ENCODE results near the gene VPS4A.

The VPS4A gene

GRCh38 chr16:69315486-69316311 lies 4.5 kb downstream of the VPS4A start:
- no peak for DNase-seq (ENCODE audit: low spot score)
- peaks cover 12% of the 10 kb centered on the region for H3K4me1 Mint-ChIP-seq (ENCODE audit: low read depth)
- no peak overlapping the region for H3K4me3 Mint-ChIP-seq
- no peaks in the 10 kb centered on the region for H3K9me3 Mint-ChIP-seq
- no peak overlapping the region for H3K27ac Mint-ChIP-seq
- no peaks in the 10 kb centered on the region for H3K27me3 Mint-ChIP-seq (ENCODE audit: low read depth)
- peaks cover 42% of the 10 kb centered on the region for H3K36me3 Mint-ChIP-seq (ENCODE audit: low read depth)

GRCh38 chr16:69316595-69317034 lies 5.5 kb downstream of the VPS4A start:
- no peaks in the 10 kb centered on the region for H3K9me3 Mint-ChIP-seq
- no peaks in the 10 kb centered on the region for H3K27me3 Mint-ChIP-seq (ENCODE audit: low read depth)
- DNase-seq (ENCODE audit: low spot score), result no peak
- H3K36me3 Mint-ChIP-seq (ENCODE audit: low read depth), result peaks cover 48% of the 10 kb centered on the region
- H3K4me1 Mint-ChIP-seq (ENCODE audit: low read depth), result peaks cover 12% of the 10 kb centered on the region
- no peak overlapping the region for H3K4me3 Mint-ChIP-seq
- no peak overlapping the region for H3K27ac Mint-ChIP-seq

GRCh38 chr16:69318177-69318910 lies 7.2 kb downstream of the VPS4A start:
- Mint-ChIP-seq H3K27me3 (ENCODE audit: low read depth) (no peaks in the 10 kb centered on the region), H3K4me1 (ENCODE audit: low read depth) (peaks cover 3% of the 10 kb centered on the region), H3K27ac (no peak overlapping the region), H3K36me3 (ENCODE audit: low read depth) (peaks cover 53% of the 10 kb centered on the region), H3K9me3 (no peaks in the 10 kb centered on the region), H3K4me3 (no peak overlapping the region)
- DNase-seq (ENCODE audit: low spot score), result no peak

- H3K36me3 Mint-ChIP-seq (ENCODE audit: low read depth), result peaks cover 51% of the 10 kb centered on the region
- no peaks in the 10 kb centered on the region for H3K4me1 Mint-ChIP-seq (ENCODE audit: low read depth)
- DNase-seq (ENCODE audit: low spot score), result no peak
- H3K4me3 Mint-ChIP-seq, result no peak overlapping the region
- no peaks in the 10 kb centered on the region for H3K27me3 Mint-ChIP-seq (ENCODE audit: low read depth)
- no peaks in the 10 kb centered on the region for H3K9me3 Mint-ChIP-seq
- no peak overlapping the region for H3K27ac Mint-ChIP-seq
These were observed 7.8 kb downstream of the VPS4A start for GRCh38 chr16:69318911-69319289.

GRCh38 chr16:69319381-69319780 lies 8.2 kb downstream of the VPS4A start:
- DNase-seq (ENCODE audit: low spot score), result no peak
- Mint-ChIP-seq H3K9me3 (no peaks in the 10 kb centered on the region), H3K27me3 (ENCODE audit: low read depth) (no peaks in the 10 kb centered on the region), H3K4me3 (no peak overlapping the region), H3K27ac (no peak overlapping the region), H3K36me3 (ENCODE audit: low read depth) (peaks cover 49% of the 10 kb centered on the region), H3K4me1 (ENCODE audit: low read depth) (no peaks in the 10 kb centered on the region)

GRCh38 chr16:69319826-69320739 lies 8.9 kb downstream of the VPS4A start:
- no peak overlapping the region for H3K27ac Mint-ChIP-seq
- no peak for DNase-seq (ENCODE audit: low spot score)
- peaks cover 53% of the 10 kb centered on the region for H3K36me3 Mint-ChIP-seq (ENCODE audit: low read depth)

GRCh38 chr16:69320740-69321073 lies 9.6 kb downstream of the VPS4A start:
- DNase-seq (ENCODE audit: low spot score), result no peak

More at GRCh38 chr16:69319826-69320739, 8.9 kb downstream of the VPS4A start:
- no peaks in the 10 kb centered on the region for H3K9me3 Mint-ChIP-seq
- no peaks in the 10 kb centered on the region for H3K4me1 Mint-ChIP-seq (ENCODE audit: low read depth)
- H3K4me3 Mint-ChIP-seq, result no peak overlapping the region
- H3K27me3 Mint-ChIP-seq (ENCODE audit: low read depth), result no peaks in the 10 kb centered on the region

GRCh38 chr16:69321080-69321479 lies 9.9 kb downstream of the VPS4A start:
- Mint-ChIP-seq H3K4me3 (no peak overlapping the region), H3K27ac (no peak overlapping the region), H3K36me3 (ENCODE audit: low read depth) (peaks cover 56% of the 10 kb centered on the region), H3K4me1 (ENCODE audit: low read depth) (peaks cover 4% of the 10 kb centered on the region), H3K9me3 (no peaks in the 10 kb centered on the region), H3K27me3 (ENCODE audit: low read depth) (no peaks in the 10 kb centered on the region)
- DNase-seq (ENCODE audit: low spot score), result no peak

More at GRCh38 chr16:69320740-69321073, 9.6 kb downstream of the VPS4A start:
- H3K9me3 Mint-ChIP-seq, result no peaks in the 10 kb centered on the region
- no peaks in the 10 kb centered on the region for H3K27me3 Mint-ChIP-seq (ENCODE audit: low read depth)
- H3K4me1 Mint-ChIP-seq (ENCODE audit: low read depth), result peaks cover under 1% of the 10 kb centered on the region
- peaks cover 55% of the 10 kb centered on the region for H3K36me3 Mint-ChIP-seq (ENCODE audit: low read depth)
- no peak overlapping the region for H3K4me3 Mint-ChIP-seq
- H3K27ac Mint-ChIP-seq, result no peak overlapping the region

- no peaks in the 10 kb centered on the region for H3K27me3 Mint-ChIP-seq (ENCODE audit: low read depth)
- no peak overlapping the region for H3K27ac Mint-ChIP-seq
- DNase-seq (ENCODE audit: low spot score), result no peak
- H3K4me1 Mint-ChIP-seq (ENCODE audit: low read depth), result peaks cover 14% of the 10 kb centered on the region
- H3K9me3 Mint-ChIP-seq, result no peaks in the 10 kb centered on the region
- peaks cover 58% of the 10 kb centered on the region for H3K36me3 Mint-ChIP-seq (ENCODE audit: low read depth)
- H3K4me3 Mint-ChIP-seq, result no peak overlapping the region
These were observed 11.2 kb downstream of the VPS4A start for GRCh38 chr16:69322343-69322742.

- no peaks in the 10 kb centered on the region for H3K27me3 Mint-ChIP-seq (ENCODE audit: low read depth)
- peaks cover 60% of the 10 kb centered on the region for H3K36me3 Mint-ChIP-seq (ENCODE audit: low read depth)
- DNase-seq (ENCODE audit: low spot score), result no peak
- H3K9me3 Mint-ChIP-seq, result no peaks in the 10 kb centered on the region
- no peak overlapping the region for H3K4me3 Mint-ChIP-seq
- H3K4me1 Mint-ChIP-seq (ENCODE audit: low read depth), result peaks cover 18% of the 10 kb centered on the region
- H3K27ac Mint-ChIP-seq, result no peak overlapping the region
These were observed 12.3 kb downstream of the VPS4A start for GRCh38 chr16:69323415-69323814.

- Mint-ChIP-seq H3K27ac (no peak overlapping the region), H3K4me1 (ENCODE audit: low read depth) (peaks cover 25% of the 10 kb centered on the region), H3K36me3 (ENCODE audit: low read depth) (peaks cover 65% of the 10 kb centered on the region), H3K27me3 (ENCODE audit: low read depth) (no peaks in the 10 kb centered on the region), H3K4me3 (no peak overlapping the region), H3K9me3 (no peaks in the 10 kb centered on the region)
- DNase-seq (ENCODE audit: low spot score), result no peak
These were observed 12.9 kb downstream of the VPS4A start for GRCh38 chr16:69324013-69324531.

- H3K27ac Mint-ChIP-seq, result no peak overlapping the region
- peaks cover 64% of the 10 kb centered on the region for H3K36me3 Mint-ChIP-seq (ENCODE audit: low read depth)
- H3K9me3 Mint-ChIP-seq, result no peaks in the 10 kb centered on the region
- no peak for DNase-seq (ENCODE audit: low spot score)
- no peaks in the 10 kb centered on the region for H3K27me3 Mint-ChIP-seq (ENCODE audit: low read depth)
- H3K4me3 Mint-ChIP-seq, result no peak overlapping the region
- peaks cover 30% of the 10 kb centered on the region for H3K4me1 Mint-ChIP-seq (ENCODE audit: low read depth)
These were observed 13.6 kb downstream of the VPS4A start for GRCh38 chr16:69324585-69325253.

GRCh38 chr16:69325784-69326171 lies 14.6 kb downstream of the VPS4A start:
- H3K27ac Mint-ChIP-seq, result no peak overlapping the region
- DNase-seq (ENCODE audit: low spot score), result no peak
- no peaks in the 10 kb centered on the region for H3K27me3 Mint-ChIP-seq (ENCODE audit: low read depth)
- H3K9me3 Mint-ChIP-seq, result no peaks in the 10 kb centered on the region
- peaks cover 60% of the 10 kb centered on the region for H3K36me3 Mint-ChIP-seq (ENCODE audit: low read depth)
- peaks cover 30% of the 10 kb centered on the region for H3K4me1 Mint-ChIP-seq (ENCODE audit: low read depth)
- H3K4me3 Mint-ChIP-seq, result peak overlapping the region; percentile 10
